Measurements from ENCODE around the gene DOP1B. TPM values are rescaled to one million over a fixed set of nuclear protein-coding genes. Genes with fewer than 3 reads are reported as not detected.
"Not testable (repeated sequence)": the region's sequence is repeated elsewhere in the genome, so short reads cannot be mapped to it uniquely, and the experiment has no call there.

DOP1B gene
- total RNA-seq, 1 donor from 2014 or later: 8.7 TPM

- no peaks in the 10 kb centered on the region for H3K36me3 Mint-ChIP-seq (ENCODE audit: low read depth, unreplicated experiment)
- H3K9me3 Mint-ChIP-seq (ENCODE audit: unreplicated experiment): no peaks in the 10 kb centered on the region
- peak overlapping the region; percentile 57 for H3K4me3 Mint-ChIP-seq (ENCODE audit: unreplicated experiment)
- DNase-seq (ENCODE audit: low spot score): no peak
- peak overlapping the region; percentile 8 for H3K27ac Mint-ChIP-seq (ENCODE audit: unreplicated experiment)
- TF ChIP-seq, protein P1, sequence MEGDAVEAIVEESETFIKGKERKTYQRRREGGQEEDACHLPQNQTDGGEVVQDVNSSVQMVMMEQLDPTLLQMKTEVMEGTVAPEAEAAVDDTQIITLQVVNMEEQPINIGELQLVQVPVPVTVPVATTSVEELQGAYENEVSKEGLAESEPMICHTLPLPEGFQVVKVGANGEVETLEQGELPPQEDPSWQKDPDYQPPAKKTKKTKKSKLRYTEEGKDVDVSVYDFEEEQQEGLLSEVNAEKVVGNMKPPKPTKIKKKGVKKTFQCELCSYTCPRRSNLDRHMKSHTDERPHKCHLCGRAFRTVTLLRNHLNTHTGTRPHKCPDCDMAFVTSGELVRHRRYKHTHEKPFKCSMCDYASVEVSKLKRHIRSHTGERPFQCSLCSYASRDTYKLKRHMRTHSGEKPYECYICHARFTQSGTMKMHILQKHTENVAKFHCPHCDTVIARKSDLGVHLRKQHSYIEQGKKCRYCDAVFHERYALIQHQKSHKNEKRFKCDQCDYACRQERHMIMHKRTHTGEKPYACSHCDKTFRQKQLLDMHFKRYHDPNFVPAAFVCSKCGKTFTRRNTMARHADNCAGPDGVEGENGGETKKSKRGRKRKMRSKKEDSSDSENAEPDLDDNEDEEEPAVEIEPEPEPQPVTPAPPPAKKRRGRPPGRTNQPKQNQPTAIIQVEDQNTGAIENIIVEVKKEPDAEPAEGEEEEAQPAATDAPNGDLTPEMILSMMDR (IDR thresholded peaks at IDR 0.05; ENCODE audit: unreplicated experiment): no peak
- peaks cover 5% of the 10 kb centered on the region for H3K27me3 Mint-ChIP-seq (ENCODE audit: unreplicated experiment)
- peaks cover 7% of the 10 kb centered on the region for H3K4me1 Mint-ChIP-seq (ENCODE audit: unreplicated experiment)
Observed at GRCh38 chr21:36129219-36129618, 27.4 kb upstream of the DOP1B start.

DNA sequence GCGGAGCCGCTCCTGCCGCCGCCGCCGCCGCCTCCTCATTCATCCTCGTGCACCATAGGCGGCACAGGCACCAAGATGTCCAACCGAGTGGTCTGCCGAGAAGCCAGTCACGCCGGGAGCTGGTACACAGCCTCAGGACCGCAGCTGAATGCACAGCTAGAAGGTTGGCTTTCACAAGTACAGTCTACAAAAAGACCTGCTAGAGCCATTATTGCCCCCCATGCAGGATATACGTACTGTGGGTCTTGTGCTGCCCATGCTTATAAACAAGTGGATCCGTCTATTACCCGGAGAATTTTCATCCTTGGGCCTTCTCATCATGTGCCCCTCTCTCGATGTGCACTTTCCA is 26.2 kb upstream of the DOP1B start:
- peak overlapping the region; percentile 85 for H3K4me3 Mint-ChIP-seq (ENCODE audit: unreplicated experiment)
- not testable (repeated sequence) for H3K9me3 Mint-ChIP-seq (ENCODE audit: unreplicated experiment); DNase-seq (ENCODE audit: low spot score); H3K4me1 Mint-ChIP-seq (ENCODE audit: unreplicated experiment); H3K36me3 Mint-ChIP-seq (ENCODE audit: low read depth, unreplicated experiment); H3K27me3 Mint-ChIP-seq (ENCODE audit: unreplicated experiment); H3K27ac Mint-ChIP-seq (ENCODE audit: unreplicated experiment)

DNA sequence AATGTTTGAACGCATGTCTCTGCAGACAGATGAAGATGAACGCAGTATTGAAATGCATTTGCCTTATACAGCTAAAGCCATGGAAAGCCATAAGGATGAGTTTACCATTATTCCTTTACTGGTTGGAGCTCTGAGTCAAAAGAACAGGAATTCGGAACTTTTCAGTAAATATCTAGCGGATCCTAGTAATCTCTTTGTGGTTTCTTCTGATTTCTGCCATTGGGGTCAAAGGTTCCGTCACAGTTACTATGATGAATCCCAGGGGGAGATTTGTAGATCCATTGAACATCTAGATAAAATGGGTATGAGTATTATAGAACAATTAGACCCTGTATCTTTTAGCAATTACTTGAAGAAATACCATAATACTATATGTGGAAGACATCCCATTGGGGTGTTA is 25.8 kb upstream of the DOP1B start:
- H3K4me1 Mint-ChIP-seq (ENCODE audit: unreplicated experiment); H3K9me3 Mint-ChIP-seq (ENCODE audit: unreplicated experiment); H3K36me3 Mint-ChIP-seq (ENCODE audit: low read depth, unreplicated experiment); H3K27ac Mint-ChIP-seq (ENCODE audit: unreplicated experiment); H3K27me3 Mint-ChIP-seq (ENCODE audit: unreplicated experiment); DNase-seq (ENCODE audit: low spot score); H3K4me3 Mint-ChIP-seq (ENCODE audit: unreplicated experiment): not testable (repeated sequence)

GRCh38 chr21:36132696-36133095 is 23.9 kb upstream of the DOP1B start:
- Mint-ChIP-seq H3K36me3 (ENCODE audit: low read depth, unreplicated experiment) (no peaks in the 10 kb centered on the region), H3K27me3 (ENCODE audit: unreplicated experiment) (peaks cover 12% of the 10 kb centered on the region), H3K27ac (ENCODE audit: unreplicated experiment) (no peak overlapping the region), H3K9me3 (ENCODE audit: unreplicated experiment) (no peaks in the 10 kb centered on the region), H3K4me3 (ENCODE audit: unreplicated experiment) (no peak overlapping the region), H3K4me1 (ENCODE audit: unreplicated experiment) (peaks cover 14% of the 10 kb centered on the region)
- no peak for DNase-seq (ENCODE audit: low spot score)
- TF ChIP-seq, protein P1 (IDR thresholded peaks at IDR 0.05; ENCODE audit: unreplicated experiment): no peak

- peaks cover 10% of the 10 kb centered on the region for H3K27me3 Mint-ChIP-seq (ENCODE audit: unreplicated experiment)
- no peak within 1 kb of the TSS for H3K27ac Mint-ChIP-seq (ENCODE audit: unreplicated experiment)
- H3K36me3 Mint-ChIP-seq (ENCODE audit: low read depth, unreplicated experiment): no peaks in the 10 kb centered on the region
- peaks cover 8% of the 10 kb centered on the region for H3K4me1 Mint-ChIP-seq (ENCODE audit: unreplicated experiment)
- no peaks in the 10 kb centered on the region for H3K9me3 Mint-ChIP-seq (ENCODE audit: unreplicated experiment)
- DNase-seq (ENCODE audit: low spot score): no peak
- TF ChIP-seq, protein P1 (IDR thresholded peaks at IDR 0.05; ENCODE audit: unreplicated experiment): no peak
- peak within 1 kb of the TSS; percentile 84 for H3K4me3 Mint-ChIP-seq (ENCODE audit: unreplicated experiment)
Observed at GRCh38 chr21:36134803-36135390, 21.7 kb upstream of the DOP1B start, which contains the start of gene CBR3. CBR3 (plus strand) TSS chr21:36135079; CDS start chr21:36135193, 114 bp downstream.

DNA sequence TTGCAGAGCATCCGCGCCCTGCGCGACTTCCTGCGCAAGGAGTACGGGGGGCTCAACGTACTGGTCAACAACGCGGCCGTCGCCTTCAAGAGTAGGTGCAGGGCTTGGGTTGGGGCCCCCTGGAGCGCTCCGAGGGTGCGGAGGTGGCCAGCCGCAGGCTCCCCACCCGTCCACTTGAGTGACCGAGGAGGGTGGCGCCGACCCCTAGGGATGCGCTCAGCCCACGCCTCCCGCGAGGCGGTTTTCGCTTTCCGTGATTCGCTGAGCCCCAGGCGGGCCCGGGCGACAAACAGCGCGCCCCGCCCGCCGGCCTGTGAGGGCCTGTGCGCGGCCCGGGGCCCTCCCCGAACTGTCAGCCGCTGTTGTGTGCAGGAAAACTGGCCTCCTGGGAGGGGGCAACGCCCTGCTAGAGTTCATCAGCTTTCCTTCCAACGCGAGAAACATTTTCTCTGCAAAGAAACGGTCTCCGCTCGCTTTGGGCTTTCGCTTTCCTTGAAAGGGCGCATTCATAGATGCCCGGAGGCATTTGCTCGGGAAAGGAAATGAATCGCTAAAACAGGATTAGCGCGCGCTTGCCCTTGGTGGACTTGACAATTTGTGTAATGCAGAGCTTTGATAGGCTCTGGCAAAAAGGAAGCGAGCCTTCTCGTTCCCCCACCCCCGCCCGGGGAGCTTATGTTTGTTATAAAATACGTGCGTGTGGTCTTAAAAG is 21.1 kb upstream of the DOP1B start:
- peaks cover 8% of the 10 kb centered on the region for H3K4me1 Mint-ChIP-seq (ENCODE audit: unreplicated experiment)
- H3K36me3 Mint-ChIP-seq (ENCODE audit: low read depth, unreplicated experiment): no peaks in the 10 kb centered on the region
- peak; percentile 37 for DNase-seq (ENCODE audit: low spot score)
- peaks cover 10% of the 10 kb centered on the region for H3K27me3 Mint-ChIP-seq (ENCODE audit: unreplicated experiment)
- H3K4me3 Mint-ChIP-seq (ENCODE audit: unreplicated experiment): peak overlapping the region; percentile 84
- H3K9me3 Mint-ChIP-seq (ENCODE audit: unreplicated experiment): no peaks in the 10 kb centered on the region
- TF ChIP-seq, protein P1 (IDR thresholded peaks at IDR 0.05; ENCODE audit: unreplicated experiment): no peak
- H3K27ac Mint-ChIP-seq (ENCODE audit: unreplicated experiment): no peak overlapping the region

- not testable (repeated sequence) for H3K27ac Mint-ChIP-seq (ENCODE audit: unreplicated experiment); H3K4me3 Mint-ChIP-seq (ENCODE audit: unreplicated experiment); H3K4me1 Mint-ChIP-seq (ENCODE audit: unreplicated experiment); H3K9me3 Mint-ChIP-seq (ENCODE audit: unreplicated experiment); H3K36me3 Mint-ChIP-seq (ENCODE audit: low read depth, unreplicated experiment); DNase-seq (ENCODE audit: low spot score); H3K27me3 Mint-ChIP-seq (ENCODE audit: unreplicated experiment)
Observed at GRCh38 chr21:36139791-36140190, 16.8 kb upstream of the DOP1B start.

All from endothelial cell (in vitro differentiated cells).